CD4-positive, alpha-beta T cell treated with Interleukin-17A for 1 hour (primary cell): ENCODE measurements around the gene THEMIS2.
A peak's percentile ranks its signal among the peaks of the same experiment; 100 is the strongest.
"Not testable (repeated sequence)": the region's sequence is repeated elsewhere in the genome, so short reads cannot be mapped to it uniquely, and the experiment has no call there.

Experiments
- DNase-seq: peaks from one replicate; pipeline ENCODE4 v3.0.0-alpha.2; 2020

THEMIS2 gene

GRCh38 chr1:27872059-27872801 is at the start of gene THEMIS2:
TSS of gene THEMIS2 (plus strand) at chr1:27872544. CDS start at chr1:27872572, 28 bp downstream.
- peak; percentile 82 for DNase-seq

DNA sequence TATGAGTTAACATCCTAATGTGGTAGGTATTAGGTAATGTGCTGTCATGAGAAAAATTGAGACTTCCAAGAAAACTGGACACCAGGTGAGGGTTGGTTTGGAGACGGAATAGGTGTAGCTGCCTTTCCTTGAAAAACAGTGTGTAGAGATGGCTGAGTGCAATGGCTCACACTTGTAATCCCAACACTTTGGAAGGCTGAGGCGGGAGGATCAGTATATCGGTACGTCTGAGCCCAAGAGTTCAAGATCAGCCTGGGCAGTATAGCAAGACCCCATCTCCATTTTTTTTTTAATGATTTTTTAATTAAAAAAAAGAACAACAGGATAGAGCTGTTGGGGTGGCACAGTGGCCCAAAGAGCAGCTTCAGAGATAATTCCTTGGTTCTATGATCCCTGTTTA is 48.6 kb upstream of the THEMIS2 start:
- DNase-seq = no peak

GRCh38 chr1:27824411-27824810 is 47.9 kb upstream of the THEMIS2 start:
- no peak for DNase-seq

DNA sequence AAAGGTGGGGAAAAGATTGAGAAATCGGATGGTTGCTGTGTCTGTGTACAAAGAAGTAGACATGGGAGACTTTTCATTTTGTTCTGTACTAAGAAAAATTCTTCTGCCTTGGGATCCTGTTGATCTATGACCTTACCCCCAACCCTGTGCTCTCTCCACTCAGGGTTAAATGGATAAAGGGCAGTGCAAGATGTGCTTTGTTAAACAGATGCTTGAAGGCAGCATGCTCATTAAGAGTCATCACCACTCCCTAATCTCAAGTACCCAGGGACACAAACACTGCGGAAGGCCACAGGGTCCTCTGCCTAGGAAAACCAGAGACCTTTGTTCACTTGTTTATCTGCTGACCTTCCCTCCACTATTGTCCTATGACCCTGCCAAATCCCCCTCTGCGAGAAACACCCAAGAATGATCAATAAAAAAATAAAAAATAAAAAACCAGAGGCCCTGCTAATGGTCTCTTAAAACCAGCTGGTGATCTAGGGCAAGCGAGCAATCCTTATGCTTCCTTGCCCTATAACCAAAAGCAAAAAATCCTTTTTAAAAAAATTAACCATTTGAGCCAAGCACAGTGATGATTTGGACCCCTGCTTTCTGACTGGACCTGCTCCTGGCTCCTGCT is 42.9 kb upstream of the THEMIS2 start:
- not testable (repeated sequence) for DNase-seq

GRCh38 chr1:27830621-27831440 is 41.5 kb upstream of the THEMIS2 start, which contains the start of gene PPP1R8:
TSS of gene PPP1R8 (plus strand) at chr1:27830782. CDS start at chr1:27830836, 54 bp downstream.
- peak; percentile 89 for DNase-seq

GRCh38 chr1:27831568-27832410 is 40.6 kb upstream of the THEMIS2 start:
- no peak for DNase-seq

- no peak for DNase-seq
Observed at GRCh38 chr1:27832762-27833161, 39.6 kb upstream of the THEMIS2 start.

DNA sequence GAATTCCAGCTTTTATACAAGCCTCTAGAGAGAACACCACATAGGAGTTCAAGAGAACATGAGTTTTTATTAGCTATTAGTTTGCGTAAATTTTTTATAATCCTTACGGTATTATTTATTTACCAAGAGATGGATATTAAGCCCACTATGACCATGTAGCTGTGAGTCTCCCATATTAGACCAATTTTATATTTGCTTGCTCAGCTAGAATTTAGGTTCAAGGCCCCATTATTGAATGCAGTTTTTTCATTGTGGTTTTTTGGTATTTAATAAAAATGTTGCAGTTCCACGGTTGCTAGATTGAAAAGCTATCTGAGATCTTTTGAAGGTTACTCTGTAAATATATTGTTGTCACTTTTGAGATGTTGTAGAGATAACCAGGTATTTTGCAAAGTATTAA is 38.9 kb upstream of the THEMIS2 start:
- DNase-seq = no peak

DNA sequence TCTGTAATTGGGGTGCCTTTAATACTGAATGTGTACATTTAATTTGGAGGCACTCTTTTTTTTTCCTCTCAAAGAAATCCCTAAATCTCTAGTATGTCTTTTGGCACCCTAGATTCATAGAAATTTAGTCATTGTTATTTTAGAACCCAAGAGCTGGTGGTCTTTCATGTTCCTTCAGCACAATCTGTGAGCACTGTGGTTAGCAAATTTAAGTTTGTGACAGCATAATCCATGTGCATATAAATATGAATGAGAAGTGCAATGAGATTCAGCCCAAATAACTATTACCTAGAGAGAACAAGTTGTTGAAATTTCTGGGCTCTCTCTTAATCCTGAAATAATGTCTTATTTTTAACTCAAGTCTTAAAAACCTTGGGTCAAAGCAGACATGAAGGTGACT is 37.3 kb upstream of the THEMIS2 start:
- DNase-seq = no peak

- no peak for DNase-seq
Observed at GRCh38 chr1:27835501-27835900, 36.8 kb upstream of the THEMIS2 start.

GRCh38 chr1:27849951-27850350 is 22.4 kb upstream of the THEMIS2 start:
- DNase-seq = no peak

GRCh38 chr1:27855085-27855484 is 17.3 kb upstream of the THEMIS2 start:
- no peak for DNase-seq

- DNase-seq = no peak
Observed at GRCh38 chr1:27856561-27857343, 15.6 kb upstream of the THEMIS2 start.

- DNase-seq = not testable (repeated sequence)
Observed at GRCh38 chr1:27857552-27857951, 14.8 kb upstream of the THEMIS2 start.

DNA sequence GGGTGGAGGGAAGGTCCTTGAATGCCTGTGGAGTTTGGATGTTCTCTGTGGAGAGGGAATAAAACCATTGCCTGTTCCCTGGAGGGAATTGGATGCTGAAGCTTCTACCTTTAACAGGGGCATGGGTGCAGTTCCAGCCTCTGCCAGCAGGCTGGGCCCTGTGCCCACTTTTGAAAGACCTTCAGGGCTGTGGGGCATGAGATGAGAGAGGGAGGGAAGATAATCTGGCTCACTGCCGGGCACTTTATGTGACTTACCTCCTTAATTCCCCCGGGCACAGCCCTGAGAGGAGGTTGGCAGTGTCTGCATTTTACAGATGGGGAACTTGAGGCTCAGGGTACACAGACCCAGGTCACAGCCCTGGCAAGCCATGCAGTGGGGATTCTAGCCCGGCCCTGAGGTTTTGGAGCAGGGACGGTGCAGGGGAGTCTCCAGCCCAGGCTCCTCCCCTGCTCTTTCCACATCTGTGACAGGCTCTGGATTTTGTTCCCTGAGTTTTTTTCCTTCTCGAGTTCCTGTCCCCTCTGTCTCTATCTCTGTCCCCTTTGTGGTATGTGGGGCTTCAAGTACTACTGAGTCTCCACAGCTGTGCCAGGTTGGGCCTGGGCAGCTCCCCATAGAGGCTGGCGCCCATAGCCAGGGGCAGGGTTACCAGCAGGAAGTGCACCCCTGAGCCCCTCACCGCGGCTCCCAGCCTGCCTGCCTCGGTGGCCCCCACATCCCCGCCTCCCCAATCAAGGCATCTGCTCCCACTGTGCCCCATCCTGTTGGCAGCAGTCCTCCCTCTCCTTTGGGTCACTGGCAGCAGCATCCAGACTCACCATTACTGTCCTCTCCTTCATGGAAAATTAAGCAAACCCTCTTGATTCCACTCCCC is 14.0 kb upstream of the THEMIS2 start:
- peak; percentile 87 for DNase-seq

GRCh38 chr1:27858949-27859576 is 13.3 kb upstream of the THEMIS2 start:
- no peak for DNase-seq

DNA sequence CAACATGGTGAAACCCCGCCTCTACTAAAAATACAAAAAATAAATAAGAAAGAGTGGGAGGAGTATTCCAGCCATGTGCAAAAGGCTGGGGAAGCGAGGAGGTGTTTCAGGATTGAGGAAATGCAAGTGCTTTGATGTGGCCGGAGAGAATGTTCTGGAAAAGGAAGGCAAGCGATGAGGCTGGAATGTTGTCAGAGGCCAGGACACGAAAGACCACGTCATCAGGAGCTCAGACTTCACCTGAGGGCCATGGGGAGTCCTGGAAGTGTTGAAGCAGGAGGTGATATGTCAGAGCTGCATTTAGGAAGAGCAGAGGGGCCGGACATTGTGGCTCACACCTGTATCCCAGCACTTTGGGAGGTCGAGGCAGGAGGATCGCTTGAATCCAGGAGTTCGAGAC is 10.9 kb upstream of the THEMIS2 start:
- DNase-seq = no peak

- no peak for DNase-seq
Observed at GRCh38 chr1:27862004-27862403, 10.3 kb upstream of the THEMIS2 start.

DNA sequence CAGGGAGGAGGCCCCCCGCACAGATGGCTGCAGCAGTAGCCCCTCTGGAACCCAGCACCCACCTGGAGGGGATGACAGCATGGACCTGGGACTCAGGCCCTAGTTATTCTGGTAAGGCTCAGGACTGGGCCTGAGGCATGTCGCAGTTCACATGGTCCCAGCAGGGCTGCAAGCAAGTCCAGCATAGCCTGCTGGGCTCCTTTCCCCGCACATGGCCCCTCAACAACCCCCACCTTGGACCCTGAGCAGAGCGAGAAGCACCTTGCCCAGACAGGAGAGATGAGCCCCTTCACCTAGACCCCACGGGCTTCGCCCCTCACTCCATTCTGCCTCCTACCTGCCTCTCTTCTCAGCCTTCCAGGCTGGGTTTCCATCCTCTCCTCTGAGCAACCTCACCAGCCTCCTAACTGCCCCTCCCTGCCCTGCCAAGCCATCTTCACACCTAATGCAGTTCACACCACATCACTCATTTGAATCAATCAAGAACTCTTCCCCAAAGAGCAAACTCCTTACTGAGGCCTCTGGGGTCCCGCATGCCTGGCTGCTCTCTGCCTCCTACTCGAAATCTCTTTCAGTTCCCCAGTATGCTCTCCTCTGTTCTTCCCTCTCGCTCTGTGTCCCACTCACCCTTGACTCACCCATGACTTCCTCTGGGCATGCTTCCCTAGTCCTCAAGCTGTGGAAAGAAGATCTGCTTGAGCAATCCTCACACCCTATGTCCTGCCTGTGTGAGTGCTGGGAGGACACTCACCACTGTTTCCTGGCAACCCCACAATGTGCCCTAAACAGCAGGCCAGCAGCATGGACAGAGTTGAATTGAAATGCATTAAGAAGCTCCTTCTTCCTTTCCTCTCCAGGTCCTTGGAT is 9.4 kb upstream of the THEMIS2 start:
- DNase-seq = peak; percentile 44
